Measurements from ENCODE around the gene KMO. TPM values are rescaled to one million over a fixed set of nuclear protein-coding genes. Genes with fewer than 3 reads are reported as not detected.

Gene KMO
- total RNA-seq, 1 donor from 2014 or later, result not detected

GRCh38 chr1:241536969-241537368 is 4.8 kb downstream of the KMO start:
- Mint-ChIP-seq H3K27me3 (ENCODE audit: low read depth) (peaks cover 13% of the 10 kb centered on the region), H3K4me1 (peaks cover 10% of the 10 kb centered on the region), H3K27ac (ENCODE audit: unreplicated experiment) (no peak overlapping the region), H3K36me3 (ENCODE audit: low read depth) (no peaks in the 10 kb centered on the region), H3K4me3 (no peak overlapping the region), H3K9me3 (peaks cover 4% of the 10 kb centered on the region)
- TF ChIP-seq, protein P1, sequence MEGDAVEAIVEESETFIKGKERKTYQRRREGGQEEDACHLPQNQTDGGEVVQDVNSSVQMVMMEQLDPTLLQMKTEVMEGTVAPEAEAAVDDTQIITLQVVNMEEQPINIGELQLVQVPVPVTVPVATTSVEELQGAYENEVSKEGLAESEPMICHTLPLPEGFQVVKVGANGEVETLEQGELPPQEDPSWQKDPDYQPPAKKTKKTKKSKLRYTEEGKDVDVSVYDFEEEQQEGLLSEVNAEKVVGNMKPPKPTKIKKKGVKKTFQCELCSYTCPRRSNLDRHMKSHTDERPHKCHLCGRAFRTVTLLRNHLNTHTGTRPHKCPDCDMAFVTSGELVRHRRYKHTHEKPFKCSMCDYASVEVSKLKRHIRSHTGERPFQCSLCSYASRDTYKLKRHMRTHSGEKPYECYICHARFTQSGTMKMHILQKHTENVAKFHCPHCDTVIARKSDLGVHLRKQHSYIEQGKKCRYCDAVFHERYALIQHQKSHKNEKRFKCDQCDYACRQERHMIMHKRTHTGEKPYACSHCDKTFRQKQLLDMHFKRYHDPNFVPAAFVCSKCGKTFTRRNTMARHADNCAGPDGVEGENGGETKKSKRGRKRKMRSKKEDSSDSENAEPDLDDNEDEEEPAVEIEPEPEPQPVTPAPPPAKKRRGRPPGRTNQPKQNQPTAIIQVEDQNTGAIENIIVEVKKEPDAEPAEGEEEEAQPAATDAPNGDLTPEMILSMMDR (conservative IDR thresholded peaks at IDR 0.05), result no peak
- DNase-seq (ENCODE audit: low read depth, low spot score), result no peak

GRCh38 chr1:241542199-241542907 is 10.2 kb downstream of the KMO start:
- Mint-ChIP-seq H3K27me3 (ENCODE audit: low read depth) (no peaks in the 10 kb centered on the region), H3K9me3 (peaks cover 4% of the 10 kb centered on the region), H3K4me1 (no peaks in the 10 kb centered on the region), H3K4me3 (no peak overlapping the region), H3K27ac (ENCODE audit: unreplicated experiment) (no peak overlapping the region), H3K36me3 (ENCODE audit: low read depth) (no peaks in the 10 kb centered on the region)
- no peak for DNase-seq (ENCODE audit: low read depth, low spot score)
- TF ChIP-seq, protein P1 (conservative IDR thresholded peaks at IDR 0.05), result no peak

GRCh38 chr1:241548008-241548407 is 15.8 kb downstream of the KMO start:
- Mint-ChIP-seq H3K4me3 (no peak overlapping the region), H3K27me3 (ENCODE audit: low read depth) (no peaks in the 10 kb centered on the region), H3K4me1 (no peaks in the 10 kb centered on the region), H3K27ac (ENCODE audit: unreplicated experiment) (no peak overlapping the region), H3K9me3 (peaks cover 3% of the 10 kb centered on the region), H3K36me3 (ENCODE audit: low read depth) (no peaks in the 10 kb centered on the region)
- TF ChIP-seq, protein P1 (conservative IDR thresholded peaks at IDR 0.05), result no peak
- DNase-seq (ENCODE audit: low read depth, low spot score), result no peak

DNA sequence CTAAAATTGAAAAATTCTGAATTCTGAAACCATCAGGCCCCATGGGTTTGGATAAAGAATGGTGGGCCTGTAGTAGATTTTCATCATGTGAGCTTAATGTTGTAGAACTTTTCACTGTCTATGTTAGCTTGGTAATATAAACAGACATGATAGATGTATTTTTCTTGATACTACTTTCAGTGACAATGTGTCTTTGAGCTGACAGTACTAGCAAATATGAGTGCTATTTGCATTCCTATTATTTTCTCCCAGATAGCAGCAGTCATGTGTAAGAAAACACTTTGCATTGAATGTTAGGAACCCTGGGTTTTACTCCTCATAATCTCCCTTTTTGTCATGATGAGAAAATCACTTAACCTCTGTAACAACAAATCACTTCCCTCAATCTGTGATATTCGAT is 18.1 kb downstream of the KMO start:
- H3K4me1 Mint-ChIP-seq, result no peaks in the 10 kb centered on the region
- no peak overlapping the region for H3K27ac Mint-ChIP-seq (ENCODE audit: unreplicated experiment)
- H3K9me3 Mint-ChIP-seq, result peaks cover 3% of the 10 kb centered on the region
- H3K36me3 Mint-ChIP-seq (ENCODE audit: low read depth), result no peaks in the 10 kb centered on the region
- H3K4me3 Mint-ChIP-seq, result no peak overlapping the region
- no peak for DNase-seq (ENCODE audit: low read depth, low spot score)
- no peaks in the 10 kb centered on the region for H3K27me3 Mint-ChIP-seq (ENCODE audit: low read depth)
- TF ChIP-seq, protein P1 (conservative IDR thresholded peaks at IDR 0.05), result no peak

DNA sequence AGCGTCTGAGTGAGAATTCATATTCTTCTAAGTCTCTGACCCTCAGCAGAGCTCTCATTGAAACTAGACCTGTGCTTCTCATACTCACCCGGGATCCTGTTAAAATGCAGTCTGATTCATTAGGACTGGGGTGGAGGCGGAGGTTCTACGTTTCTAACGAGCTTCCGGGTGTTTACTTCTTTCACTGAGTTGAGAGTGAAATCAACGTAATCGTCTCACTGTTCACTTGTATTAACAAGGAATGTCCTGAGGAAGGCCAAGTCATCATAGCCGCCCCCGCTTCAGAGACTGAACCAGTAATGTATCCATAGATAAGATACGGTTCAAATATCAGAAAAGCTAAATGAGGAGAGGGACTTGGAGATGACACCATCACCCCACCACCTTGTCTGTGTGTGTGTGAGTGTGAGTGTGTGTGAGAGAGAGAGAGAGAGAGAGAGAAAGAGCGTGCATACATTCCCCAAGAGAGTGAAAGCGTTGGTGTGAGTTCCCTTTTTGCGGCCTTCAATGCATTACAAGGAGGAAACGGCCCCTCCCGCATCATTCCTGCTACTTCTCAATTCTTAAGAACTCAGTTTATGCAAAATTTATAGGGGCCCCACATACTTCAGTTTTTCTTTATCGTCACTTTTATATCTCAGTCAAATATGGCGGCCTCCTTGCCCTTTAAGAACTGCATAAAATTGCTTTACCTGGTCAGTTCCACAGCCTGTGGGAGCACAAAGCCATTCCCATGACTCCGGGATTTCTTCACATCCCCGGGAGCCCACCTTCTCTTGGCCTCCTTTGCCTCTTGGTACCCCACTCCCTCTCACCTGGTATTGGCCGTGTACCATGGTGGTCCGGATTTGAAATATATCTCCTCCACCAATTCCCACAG is 19.8 kb downstream of the KMO start:
- DNase-seq (ENCODE audit: low read depth, low spot score), result no peak
- Mint-ChIP-seq H3K36me3 (ENCODE audit: low read depth) (no peaks in the 10 kb centered on the region), H3K9me3 (peaks cover 3% of the 10 kb centered on the region), H3K4me3 (no peak overlapping the region), H3K4me1 (no peaks in the 10 kb centered on the region), H3K27ac (ENCODE audit: unreplicated experiment) (no peak overlapping the region), H3K27me3 (ENCODE audit: low read depth) (no peaks in the 10 kb centered on the region)
- TF ChIP-seq, protein P1 (conservative IDR thresholded peaks at IDR 0.05), result no peak

Data from neural crest cell (in vitro differentiated cells).